ENCODE results near the gene TRAPPC12.
A peak's percentile ranks its signal among the peaks of the same experiment; 100 is the strongest.

Gene TRAPPC12

DNA sequence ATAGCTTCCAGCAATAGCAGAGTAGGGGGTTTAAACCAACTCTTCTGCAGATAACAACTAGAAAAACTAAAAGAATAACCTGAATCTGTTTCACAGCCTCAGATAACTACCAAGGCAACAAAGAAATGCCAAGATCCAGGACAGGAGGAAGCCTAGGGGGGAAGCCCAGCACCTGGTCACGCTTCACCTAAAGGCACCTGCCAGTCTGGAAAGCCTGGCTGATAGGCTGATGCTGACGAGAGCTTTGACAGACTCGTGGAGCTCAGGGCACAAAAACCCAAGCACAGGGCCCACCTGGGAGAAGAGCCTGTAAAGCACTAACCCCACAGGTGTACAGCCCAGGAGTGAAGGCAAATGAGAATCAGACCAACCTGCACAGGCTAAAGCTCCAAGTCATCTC is 24.5 kb upstream of the TRAPPC12 start:
- H3K27ac ChIP-seq, result no peak overlapping the region
- no peak for TF ChIP-seq CTCF (IDR thresholded peaks at IDR 0.05)
- TF ChIP-seq ZFX (IDR thresholded peaks at IDR 0.05; ENCODE audit: borderline replicate concordance), result no peak

GRCh38 chr2:3355951-3356569 is 23.4 kb upstream of the TRAPPC12 start:
- TF ChIP-seq CTCF (IDR thresholded peaks at IDR 0.05) (no peak), ZFX (IDR thresholded peaks at IDR 0.05; ENCODE audit: borderline replicate concordance) (no peak)
- H3K27ac ChIP-seq, result peak overlapping the region; percentile 41

DNA sequence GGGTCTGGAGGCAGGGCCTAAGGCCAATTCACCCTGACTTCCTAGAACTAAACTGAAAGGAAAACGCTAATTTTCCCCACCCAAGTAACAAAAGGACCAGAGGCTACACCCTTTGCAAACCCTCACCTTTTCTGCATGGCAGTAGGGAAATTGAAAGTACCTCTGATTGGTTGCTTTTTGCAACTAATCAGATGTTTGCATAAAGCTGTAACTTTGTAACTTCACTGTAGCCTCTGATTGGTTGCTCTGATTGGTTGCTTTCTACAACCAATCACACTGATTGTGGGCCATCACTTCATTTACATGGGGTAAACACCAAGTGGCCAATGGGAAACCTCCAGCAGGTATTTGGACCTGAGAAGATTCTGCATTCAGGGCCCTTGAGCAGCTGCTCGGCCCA is 22.7 kb upstream of the TRAPPC12 start:
- TF ChIP-seq ZFX (IDR thresholded peaks at IDR 0.05; ENCODE audit: borderline replicate concordance) (no peak), CTCF (IDR thresholded peaks at IDR 0.05) (no peak)
- peak overlapping the region; percentile 41 for H3K27ac ChIP-seq

- H3K27ac ChIP-seq, result peak overlapping the region; percentile 41
These were observed 22.0 kb upstream of the TRAPPC12 start for GRCh38 chr2:3357446-3357845.

- no peak overlapping the region for H3K27ac ChIP-seq
These were observed 21.6 kb upstream of the TRAPPC12 start for GRCh38 chr2:3357926-3358325.

DNA sequence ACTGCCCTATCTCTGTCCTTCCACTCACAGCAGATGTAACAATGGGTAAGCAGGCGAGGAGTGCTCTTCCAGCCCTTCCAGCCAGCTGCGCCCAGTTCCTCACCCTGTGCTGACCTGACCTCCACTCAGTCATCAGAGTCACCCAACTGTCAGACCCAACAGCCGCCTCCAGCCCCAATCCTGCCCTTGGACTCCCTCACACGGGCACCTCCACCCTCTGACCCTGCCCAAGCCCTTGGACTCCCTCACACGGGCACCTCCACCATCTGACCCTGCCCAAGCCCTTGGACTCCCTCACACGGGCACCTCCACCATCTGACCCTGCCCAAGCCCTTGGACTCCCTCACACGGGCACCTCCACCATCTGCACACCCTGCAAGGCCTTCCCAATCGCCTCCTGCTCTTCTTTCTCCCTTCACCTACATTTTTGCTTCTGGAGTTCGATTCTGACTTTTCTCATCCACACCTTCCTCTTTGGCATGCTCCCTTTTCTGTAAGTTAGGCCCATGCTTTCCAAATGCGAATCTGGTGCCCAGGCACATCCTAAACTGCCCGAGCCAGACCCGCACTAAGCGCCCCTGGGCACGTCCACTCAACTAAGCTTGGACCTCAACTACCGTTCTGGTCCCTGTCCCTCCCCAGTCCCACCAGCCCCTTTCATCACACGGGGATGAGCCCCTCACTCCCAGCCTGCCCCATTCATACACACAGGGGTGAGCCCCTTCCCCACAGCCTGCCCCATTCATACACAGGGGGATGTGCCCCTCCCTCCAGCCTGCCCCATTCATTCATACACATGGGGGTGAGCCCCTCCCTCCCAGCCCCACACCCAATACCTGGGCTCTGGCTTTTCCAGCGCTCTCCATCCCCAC is 17.7 kb upstream of the TRAPPC12 start:
- H3K27ac ChIP-seq, result no peak overlapping the region
- no peak for TF ChIP-seq CTCF (IDR thresholded peaks at IDR 0.05)
- no peak for TF ChIP-seq ZFX (IDR thresholded peaks at IDR 0.05; ENCODE audit: borderline replicate concordance)

More at GRCh38 chr2:3357926-3358325, 21.6 kb upstream of the TRAPPC12 start:
- TF ChIP-seq CTCF (IDR thresholded peaks at IDR 0.05) (no peak), ZFX (IDR thresholded peaks at IDR 0.05; ENCODE audit: borderline replicate concordance) (no peak)

DNA sequence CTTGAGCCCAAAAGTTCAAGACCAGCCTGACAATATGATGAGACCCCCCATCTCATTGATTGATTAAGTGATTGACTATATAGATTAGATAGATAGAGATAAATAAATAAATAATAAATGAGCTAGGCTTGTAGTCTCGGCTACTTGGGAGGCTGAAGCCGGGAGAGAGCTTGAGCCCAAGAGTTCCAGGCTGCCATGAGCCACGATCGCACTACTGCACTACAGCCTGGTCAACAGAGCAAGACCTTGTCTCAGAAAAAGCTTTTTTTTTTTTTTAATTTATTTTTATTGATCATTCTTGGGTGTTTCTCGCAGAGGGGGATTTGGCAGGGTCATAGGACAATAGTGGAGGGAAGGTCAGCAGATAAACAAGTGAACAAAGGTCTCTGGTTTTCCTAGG is 14.3 kb upstream of the TRAPPC12 start:
- no peak overlapping the region for H3K27ac ChIP-seq
- TF ChIP-seq ZFX (IDR thresholded peaks at IDR 0.05; ENCODE audit: borderline replicate concordance), result no peak
- no peak for TF ChIP-seq CTCF (IDR thresholded peaks at IDR 0.05)

Data from 22Rv1 (cell line).